ENCODE data around the gene NBPF1. TPM values are rescaled to one million over a fixed set of nuclear protein-coding genes. Genes with fewer than 3 reads are reported as not detected.
A peak's percentile ranks its signal among the peaks of the same experiment; 100 is the strongest.
"Not testable (repeated sequence)": the region's sequence is repeated elsewhere in the genome, so short reads cannot be mapped to it uniquely, and the experiment has no call there.

NBPF1 gene
- total RNA-seq, 2 donors from 2014 or later, result 39.2 to 42.5 TPM

DNA sequence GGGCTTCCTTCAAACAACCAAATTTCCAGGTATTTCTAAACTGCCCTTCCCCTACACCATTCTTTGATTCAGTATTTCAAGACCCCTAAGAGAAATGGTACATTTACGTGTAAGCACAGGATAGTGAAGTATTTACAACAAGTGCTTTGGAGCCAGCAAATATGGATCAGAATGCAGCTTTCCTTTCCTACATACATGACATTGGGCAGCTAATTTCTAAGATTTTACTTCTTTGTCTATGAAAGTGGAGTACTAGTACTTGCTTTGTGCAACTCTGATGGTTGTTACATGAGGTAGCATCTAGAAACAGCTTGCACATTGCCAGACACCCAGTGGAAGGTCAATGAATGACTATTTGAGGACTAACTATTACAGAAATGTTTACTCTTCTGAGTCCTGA lies 38.2 kb upstream of the NBPF1 start:
- H3K36me3 Mint-ChIP-seq (ENCODE audit: low read depth); H3K36me3 ChIP-seq (ENCODE audit: control insufficient read depth, insufficient read depth, low read length); H3K4me1 Mint-ChIP-seq; H3K9ac ChIP-seq (ENCODE audit: extremely low read depth, low read length, poor library complexity, severe bottlenecking); H3K4me3 ChIP-seq (ENCODE audit: low read length); H3K9me3 ChIP-seq (ENCODE audit: control insufficient read depth, low read length); H3K4me1 ChIP-seq (ENCODE audit: control insufficient read depth, insufficient read depth, low read length); H3K4me3 Mint-ChIP-seq; H3K9me3 Mint-ChIP-seq; H3K27ac ChIP-seq (ENCODE audit: low read depth, low read length); H3K27me3 ChIP-seq (ENCODE audit: control insufficient read depth, insufficient read depth, low read length, poor library complexity, severe bottlenecking); H3K27ac Mint-ChIP-seq: not testable (repeated sequence)
- peaks cover 13% of the 10 kb centered on the region for H3K27me3 Mint-ChIP-seq (ENCODE audit: insufficient read depth)
- TF ChIP-seq, protein P1, sequence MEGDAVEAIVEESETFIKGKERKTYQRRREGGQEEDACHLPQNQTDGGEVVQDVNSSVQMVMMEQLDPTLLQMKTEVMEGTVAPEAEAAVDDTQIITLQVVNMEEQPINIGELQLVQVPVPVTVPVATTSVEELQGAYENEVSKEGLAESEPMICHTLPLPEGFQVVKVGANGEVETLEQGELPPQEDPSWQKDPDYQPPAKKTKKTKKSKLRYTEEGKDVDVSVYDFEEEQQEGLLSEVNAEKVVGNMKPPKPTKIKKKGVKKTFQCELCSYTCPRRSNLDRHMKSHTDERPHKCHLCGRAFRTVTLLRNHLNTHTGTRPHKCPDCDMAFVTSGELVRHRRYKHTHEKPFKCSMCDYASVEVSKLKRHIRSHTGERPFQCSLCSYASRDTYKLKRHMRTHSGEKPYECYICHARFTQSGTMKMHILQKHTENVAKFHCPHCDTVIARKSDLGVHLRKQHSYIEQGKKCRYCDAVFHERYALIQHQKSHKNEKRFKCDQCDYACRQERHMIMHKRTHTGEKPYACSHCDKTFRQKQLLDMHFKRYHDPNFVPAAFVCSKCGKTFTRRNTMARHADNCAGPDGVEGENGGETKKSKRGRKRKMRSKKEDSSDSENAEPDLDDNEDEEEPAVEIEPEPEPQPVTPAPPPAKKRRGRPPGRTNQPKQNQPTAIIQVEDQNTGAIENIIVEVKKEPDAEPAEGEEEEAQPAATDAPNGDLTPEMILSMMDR (conservative IDR thresholded peaks at IDR 0.05), result peak; percentile 39
- WGBS, 2 experiments (ENCODE audit: insufficient coverage in 1 of 2, insufficient read length in 1 of 2), result 69% methylated on average over 1 of the region's 1 CpG; no CpG with 5 or more reads in 1 of the 2 experiments
- peak; percentile 18 for DNase-seq

GRCh38 chr1:16649960-16650359 lies 36.6 kb upstream of the NBPF1 start:
- not testable (repeated sequence) for H3K36me3 Mint-ChIP-seq (ENCODE audit: low read depth); H3K27ac ChIP-seq (ENCODE audit: low read depth, low read length); H3K9me3 Mint-ChIP-seq; H3K27me3 ChIP-seq (ENCODE audit: control insufficient read depth, insufficient read depth, low read length, poor library complexity, severe bottlenecking); H3K27ac Mint-ChIP-seq; H3K9ac ChIP-seq (ENCODE audit: extremely low read depth, low read length, poor library complexity, severe bottlenecking); H3K4me3 Mint-ChIP-seq; H3K9me3 ChIP-seq (ENCODE audit: control insufficient read depth, low read length); H3K4me3 ChIP-seq (ENCODE audit: low read length); H3K36me3 ChIP-seq (ENCODE audit: control insufficient read depth, insufficient read depth, low read length); DNase-seq; H3K4me1 ChIP-seq (ENCODE audit: control insufficient read depth, insufficient read depth, low read length); H3K4me1 Mint-ChIP-seq
- peaks cover 17% of the 10 kb centered on the region for H3K27me3 Mint-ChIP-seq (ENCODE audit: insufficient read depth)
- WGBS, 2 experiments (ENCODE audit: insufficient coverage in 1 of 2, insufficient read length in 1 of 2), result 76% methylated on average over 9 of the region's 9 CpGs; no CpG with 5 or more reads in 1 of the 2 experiments

GRCh38 chr1:16649390-16649789 lies 36.0 kb upstream of the NBPF1 start:
- H3K36me3 Mint-ChIP-seq (ENCODE audit: low read depth); H3K9me3 ChIP-seq (ENCODE audit: control insufficient read depth, low read length); H3K27me3 ChIP-seq (ENCODE audit: control insufficient read depth, insufficient read depth, low read length, poor library complexity, severe bottlenecking); H3K4me1 Mint-ChIP-seq; H3K9me3 Mint-ChIP-seq; H3K4me3 Mint-ChIP-seq; H3K4me1 ChIP-seq (ENCODE audit: control insufficient read depth, insufficient read depth, low read length); H3K27ac ChIP-seq (ENCODE audit: low read depth, low read length); H3K4me3 ChIP-seq (ENCODE audit: low read length); H3K27ac Mint-ChIP-seq; H3K9ac ChIP-seq (ENCODE audit: extremely low read depth, low read length, poor library complexity, severe bottlenecking); H3K36me3 ChIP-seq (ENCODE audit: control insufficient read depth, insufficient read depth, low read length): not testable (repeated sequence)
- 66 to 67% methylated on average over 3 of the region's 6 CpGs for WGBS, 2 experiments (ENCODE audit: insufficient coverage in 1 of 2, insufficient read length in 1 of 2)
- TF ChIP-seq, protein P1 (conservative IDR thresholded peaks at IDR 0.05), result peak; percentile 62
- peaks cover 17% of the 10 kb centered on the region for H3K27me3 Mint-ChIP-seq (ENCODE audit: insufficient read depth)
- peak; percentile 92 for DNase-seq

DNA sequence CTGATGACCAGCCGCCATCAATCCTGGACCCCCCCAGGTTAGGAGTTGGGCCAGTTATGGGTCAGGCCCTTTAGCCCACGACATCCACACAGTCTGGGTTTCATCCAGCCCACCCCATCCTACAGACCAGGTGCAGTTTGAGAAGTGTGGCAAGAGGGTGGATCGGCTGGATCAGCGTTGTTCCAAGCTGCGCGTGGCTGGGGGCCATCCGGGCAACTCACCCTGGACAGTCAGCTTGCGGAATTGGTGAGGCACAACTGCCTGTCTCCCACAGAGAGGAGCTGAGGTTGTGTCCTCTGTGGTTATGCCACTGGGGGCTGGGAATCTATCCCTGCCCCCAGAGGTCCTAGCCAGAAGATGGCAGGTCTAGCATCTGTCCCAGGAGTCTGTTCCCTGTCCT lies 35.4 kb upstream of the NBPF1 start:
- Mint-ChIP-seq H3K4me3 (peak overlapping the region; percentile 55), H3K27me3 (ENCODE audit: insufficient read depth) (peaks cover 17% of the 10 kb centered on the region)
- H3K36me3 Mint-ChIP-seq (ENCODE audit: low read depth); H3K9me3 Mint-ChIP-seq; H3K9me3 ChIP-seq (ENCODE audit: control insufficient read depth, low read length); H3K27ac Mint-ChIP-seq; H3K27ac ChIP-seq (ENCODE audit: low read depth, low read length); H3K9ac ChIP-seq (ENCODE audit: extremely low read depth, low read length, poor library complexity, severe bottlenecking); H3K4me1 ChIP-seq (ENCODE audit: control insufficient read depth, insufficient read depth, low read length); H3K36me3 ChIP-seq (ENCODE audit: control insufficient read depth, insufficient read depth, low read length); H3K27me3 ChIP-seq (ENCODE audit: control insufficient read depth, insufficient read depth, low read length, poor library complexity, severe bottlenecking); H3K4me1 Mint-ChIP-seq; H3K4me3 ChIP-seq (ENCODE audit: low read length): not testable (repeated sequence)
- WGBS, 2 experiments (ENCODE audit: insufficient coverage in 1 of 2, insufficient read length in 1 of 2), result 93 to 100% methylated on average over 1 to 6 of the region's 8 CpGs
- peak; percentile 2 for DNase-seq

- not testable (repeated sequence) for H3K4me3 ChIP-seq (ENCODE audit: low read length); H3K27ac Mint-ChIP-seq; H3K27ac ChIP-seq (ENCODE audit: low read depth, low read length); H3K9me3 Mint-ChIP-seq; H3K27me3 ChIP-seq (ENCODE audit: control insufficient read depth, insufficient read depth, low read length, poor library complexity, severe bottlenecking); H3K36me3 ChIP-seq (ENCODE audit: control insufficient read depth, insufficient read depth, low read length); H3K9ac ChIP-seq (ENCODE audit: extremely low read depth, low read length, poor library complexity, severe bottlenecking); H3K9me3 ChIP-seq (ENCODE audit: control insufficient read depth, low read length); H3K36me3 Mint-ChIP-seq (ENCODE audit: low read depth); H3K4me1 Mint-ChIP-seq; H3K4me1 ChIP-seq (ENCODE audit: control insufficient read depth, insufficient read depth, low read length)
- 39 to 70% methylated on average over 10 to 27 of the region's 32 CpGs for WGBS, 2 experiments (ENCODE audit: insufficient coverage in 1 of 2, insufficient read length in 1 of 2)
- DNase-seq, result peak; percentile 47
- Mint-ChIP-seq H3K4me3 (peak overlapping the region; percentile 55), H3K27me3 (ENCODE audit: insufficient read depth) (peaks cover 17% of the 10 kb centered on the region)
Observed at GRCh38 chr1:16648250-16648649, 34.9 kb upstream of the NBPF1 start.
